IMR-90 (cell line): Measurements from ENCODE around the gene PPWD1. TPM values are rescaled to one million over a fixed set of nuclear protein-coding genes. Genes with fewer than 3 reads are reported as not detected.

Experiments used
- ATAC-seq: fragments of 200-7000 bp; cut with Tn5 transposase; 2 replicates; pipeline ENCODE4 v1.9.1; 2020; ENCODE audit warnings: low read depth, mild to moderate bottlenecking, moderate library complexity
- Bru-seq: library from RNA; stranded (reverse); fragments of 400-500 nt; gene quantifications from one replicate; lab custom pipeline; 2021; lab: Mats Ljungman, UMichigan
- BruChase-seq, 2 experiments: library from RNA; stranded (reverse); fragments of 400-500 nt; gene quantifications; one replicate each; lab custom pipeline; 2021; lab: Mats Ljungman, UMichigan
- BruUV-seq: library from RNA; stranded (reverse); fragments of 400-500 nt; replicated peaks from 2 replicates; lab custom pipeline; 2021; lab: Mats Ljungman, UMichigan
- CTCF ChIA-PET: fragments of 300-600 bp; formaldehyde crosslinking; extraction: SDS; loops from one replicate; lab custom pipeline; 2021; ENCODE audit warnings: antibody characterized with exemption; lab: Yijun Ruan, JAX
- POLR2A ChIA-PET: fragments of 300-600 bp; sonication (Branson Sonifier 250); formaldehyde crosslinking; loops from one replicate; lab custom pipeline; 2022; ENCODE audit warnings: antibody characterized with exemption; ENCODE audit not compliant: unreplicated experiment; lab: Charles Lee
- DNase-seq: peaks from one replicate; pipeline ENCODE4 v3.0.0; 2013
- H2AFZ ChIP-seq: replicated peaks from 2 replicates; pipeline ENCODE3; 2013; ENCODE audit warnings: low read length, mild to moderate bottlenecking; ENCODE audit not compliant: poor library complexity
- H2AK5ac ChIP-seq: 2 replicates; pipeline ENCODE4 v1.6.1; 2013; ENCODE audit warnings: low read depth, low read length, inconsistent platforms
- H2AK9ac ChIP-seq: replicated peaks from 2 replicates; pipeline ENCODE3; 2013; ENCODE audit warnings: mild to moderate bottlenecking, low read depth, low read length, moderate library complexity; ENCODE audit not compliant: poor library complexity
- H2BK120ac ChIP-seq: 2 replicates; pipeline ENCODE4 v1.6.1; 2013; ENCODE audit warnings: low read depth, low read length, inconsistent platforms
- H2BK15ac ChIP-seq: 3 replicates; pipeline ENCODE4 v1.6.1; 2013; ENCODE audit warnings: low read depth, low read length, inconsistent platforms
- H2BK20ac ChIP-seq: 2 replicates; pipeline ENCODE4 v1.6.1; 2013; ENCODE audit warnings: low read depth, mild to moderate bottlenecking, inconsistent platforms, low read length, moderate library complexity
- H2BK5ac ChIP-seq: 2 replicates; pipeline ENCODE4 v1.6.1; 2013; ENCODE audit warnings: mild to moderate bottlenecking, low read depth, low read length, inconsistent platforms; ENCODE audit not compliant: poor library complexity, severe bottlenecking
- H3K14ac ChIP-seq: replicated peaks from 2 replicates; pipeline ENCODE4 v1.6.1; 2013; ENCODE audit warnings: low read depth, low read length, inconsistent platforms
- H3K18ac ChIP-seq: 2 replicates; pipeline ENCODE4 v1.6.1; 2013; ENCODE audit warnings: low read depth, low read length, control low read depth
- H3K23ac ChIP-seq: 2 replicates; pipeline ENCODE4 v1.6.1; 2013; ENCODE audit warnings: low read depth, low read length, inconsistent platforms
- H3K27ac ChIP-seq: 2 replicates; pipeline ENCODE4 v1.5.1; 2013; ENCODE audit warnings: mild to moderate bottlenecking, control low read depth, low read length; ENCODE audit not compliant: insufficient read depth
- H3K27me3 ChIP-seq: 2 replicates; pipeline ENCODE4 v1.6.1; 2013; ENCODE audit warnings: low read length; ENCODE audit not compliant: control insufficient read depth, insufficient read depth
- H3K36me3 ChIP-seq: 2 replicates; pipeline ENCODE4 v1.6.1; 2013; ENCODE audit warnings: low read length, mixed read lengths; ENCODE audit not compliant: control insufficient read depth, insufficient read depth
- H3K4ac ChIP-seq: 2 replicates; pipeline ENCODE4 v1.6.1; 2013; ENCODE audit warnings: low read depth, low read length, inconsistent platforms
- H3K4me1 ChIP-seq: 2 replicates; pipeline ENCODE4 v1.6.1; 2013; ENCODE audit warnings: low read length, mixed read lengths; ENCODE audit not compliant: control insufficient read depth, insufficient read depth
- H3K4me2 ChIP-seq: 2 replicates; pipeline ENCODE4 v1.6.1; 2013; ENCODE audit warnings: low read depth, mild to moderate bottlenecking, control low read depth, low read length, moderate library complexity
- H3K4me3 ChIP-seq: 2 replicates; pipeline ENCODE4 v1.5.1; 2013; ENCODE audit warnings: low read depth, mild to moderate bottlenecking, control low read depth, low read length, moderate library complexity; ENCODE audit not compliant: insufficient read depth
- H3K56ac ChIP-seq: 2 replicates; pipeline ENCODE4 v1.6.1; 2013; ENCODE audit warnings: low read length, inconsistent platforms; ENCODE audit not compliant: insufficient read depth; ENCODE audit errors: extremely low read depth
- H3K79me1 ChIP-seq, 2 experiments: 2 replicates each; pipeline ENCODE4 v1.6.1; 2013; ENCODE audit warnings: low read length in 2 of 2, inconsistent platforms in 1 of 2, low read depth in 1 of 2
- H3K9ac ChIP-seq: 2 replicates; pipeline ENCODE4 v1.6.1; 2013; ENCODE audit warnings: low read depth, low read length, control low read depth
- H3K9me1 ChIP-seq: 2 replicates; pipeline ENCODE4 v1.6.1; 2013; ENCODE audit warnings: low read length, inconsistent platforms; ENCODE audit not compliant: insufficient read depth
- H3K9me3 ChIP-seq: 2 replicates; pipeline ENCODE4 v1.6.1; 2013; ENCODE audit warnings: low read length; ENCODE audit not compliant: control insufficient read depth, insufficient read depth
- H4K20me1 ChIP-seq: 2 replicates; pipeline ENCODE4 v1.6.1; 2013; ENCODE audit warnings: low read length, inconsistent platforms; ENCODE audit not compliant: insufficient read depth
- H4K5ac ChIP-seq: 2 replicates; pipeline ENCODE4 v1.6.1; 2013; ENCODE audit warnings: mild to moderate bottlenecking, low read depth, low read length, control low read depth
- H4K8ac ChIP-seq, 2 experiments: 2 replicates each; pipeline ENCODE4 v1.6.1; 2013; ENCODE audit warnings: low read depth in 2 of 2, low read length in 2 of 2, control low read depth in 1 of 2, inconsistent platforms in 1 of 2
- H4K91ac ChIP-seq: 2 replicates; pipeline ENCODE4 v1.6.1; 2013; ENCODE audit warnings: low read depth, low read length, inconsistent platforms; ENCODE audit not compliant: insufficient read depth
- FOS ChIP-seq: fragments of 150-350 bp; IDR thresholded peaks from 2 replicates; pipeline ENCODE4 v1.6.1; 2016; ENCODE audit warnings: low read depth, low read length
- MXI1 ChIP-seq: IDR thresholded peaks from 2 replicates; pipeline ENCODE4 v1.6.1; 2012; ENCODE audit warnings: low read depth, mild to moderate bottlenecking, low read length, moderate library complexity, borderline replicate concordance
- POLR2A ChIP-seq: IDR thresholded peaks from 2 replicates; pipeline ENCODE4 v1.6.1; 2012; ENCODE audit warnings: mild to moderate bottlenecking, low read depth, low read length
- RCOR1 ChIP-seq: IDR thresholded peaks from 2 replicates; pipeline ENCODE4 v1.6.1; 2012; ENCODE audit warnings: mild to moderate bottlenecking, low read length, improper control_type of control experiment; ENCODE audit not compliant: insufficient replicate concordance
- WGBS, 2 experiments: methylation state at CpG; one replicate each; pipeline versions ENCODE4 v1.1.5 to v1.1.7; 2013; ENCODE audit warnings: missing lambda C conversion rate in 2 of 2; ENCODE audit not compliant: insufficient read length in 1 of 2; ENCODE audit errors: extremely low coverage in 2 of 2; 5-methylcytosine and 5-hydroxymethylcytosine counted together
- dilution Hi-C: fragments of 300-500 bp; cut with HindIII; formaldehyde crosslinking; loops from one replicate; pipeline ENCODE4 v1.14.3; 2018; ENCODE audit warnings: low sequenced_read_pairs; ENCODE audit not compliant: unreplicated experiment
- in situ Hi-C: fragments of 300-500 bp; cut with MboI; formaldehyde crosslinking; loops from 3 replicates; pipeline ENCODE4 v1.14.3; 2019; ENCODE audit warnings: low sequenced_read_pairs, inconsistent platforms, mixed read lengths
- intact Hi-C: fragments of 100-400 bp; cut with micrococcal nuclease; formaldehyde crosslinking; loops from 2 replicates; pipeline ENCODE4 v1.10.0; 2022
- long read RNA-seq: library from polyadenylated mRNA; unstranded; transcript quantifications from one replicate; pipeline ENCODE4 v2.0.0, GENCODE V29; 2021; ENCODE audit not compliant: unreplicated experiment
- polyA plus RNA-seq, 3 experiments: library from polyadenylated mRNA; depleted of rRNA; stranded (reverse); fragments of >200 nt; gene quantifications; 2 replicates each; pipeline ENCODE4 v1.2.3, GENCODE V29; 2012; ENCODE audit warnings: low replicate concordance in 1 of 3
- total RNA-seq: library from RNA; depleted of rRNA; stranded (reverse); fragments of >200 nt; gene quantifications from 2 replicates; pipeline ENCODE4 v1.2.3, GENCODE V29; 2012; rRNA removed
- TF ChIP-seq, protein P1 (sequence below): fragments of 150-350 bp; IDR thresholded peaks from 2 replicates; pipeline ENCODE4 v1.6.1; 2017; ENCODE audit warnings: mild to moderate bottlenecking, antibody characterized with exemption, low read length, low read depth

PPWD1 gene
- total RNA-seq (17.9 and 30.8 TPM in 2 replicates), polyA plus RNA-seq (2012; rRNA removed) (8.4 and 12.5 TPM in 2 replicates), Bru-seq, nascent RNA (percentile 79 among the genes with signal in this experiment), BruChase-seq, experiment 1, labeled RNA remaining after a 6-hour chase (percentile 81 among the genes with signal in this experiment), BruChase-seq, experiment 2, labeled RNA remaining after a 2-hour chase (percentile 90 among the genes with signal in this experiment)
- polyA plus RNA-seq (2012; cell fraction: cytosol; rRNA removed) = 0.41 and 1.5 TPM in 2 replicates
- 2.2 and 36.8 TPM in 2 replicates for polyA plus RNA-seq (2012; cell fraction: nucleus; rRNA removed; ENCODE audit: low replicate concordance)
- long read RNA-seq, transcript PPWD1-201 (11 exons, 2,166 nt) = major isoform, 26 of 37 reads
- long read RNA-seq, partial matches to known transcripts = 3 of 37 reads
- long read RNA-seq, other reads (novel, unspliced or antisense) = 7 of 37 reads

- dilution Hi-C loops = no loop called here
- Histone ChIP-seq H2BK15ac (peak within 1 kb of the TSS; percentile 13; the same call in 2 of the 3 replicates), H3K18ac (no peak within 1 kb of the TSS; the same call in 1 of the 2 replicates), H2AK5ac (peak within 1 kb of the TSS; percentile 53), H3K4ac (peak within 1 kb of the TSS; percentile 94), H2AFZ (peak within 1 kb of the TSS; percentile 97), H4K8ac (peak within 1 kb of the TSS; percentile 77 to 99), H2BK5ac (peak within 1 kb of the TSS; percentile 69), H3K27ac (peak within 1 kb of the TSS; percentile 81), H3K79me1 (peaks cover 15 to 33% of the 10 kb centered on the region in 2 experiments), H4K5ac (peak within 1 kb of the TSS; percentile 88), H3K56ac (peak within 1 kb of the TSS; percentile 82), H3K23ac (peak within 1 kb of the TSS; percentile 99), H2AK9ac (peak within 1 kb of the TSS; percentile 87), H2BK120ac (peak within 1 kb of the TSS; percentile 79), H3K14ac (peak within 1 kb of the TSS; percentile 98), H3K9ac (peak within 1 kb of the TSS; percentile 83), H3K4me3 (peak within 1 kb of the TSS; percentile 71), H2BK20ac (no peak within 1 kb of the TSS; the same call in 1 of the 2 replicates), H3K9me1 (no peaks in the 10 kb centered on the region), H4K20me1 (no peaks in the 10 kb centered on the region), H3K36me3 (no peaks in the 10 kb centered on the region; the same call in 1 of the 2 replicates), H3K9me3 (no peaks in the 10 kb centered on the region), H4K91ac (peak within 1 kb of the TSS; percentile 89), H3K27me3 (no peaks in the 10 kb centered on the region), H3K4me2 (peak within 1 kb of the TSS; percentile 89), H3K4me1 (no peaks in the 10 kb centered on the region; the same call in 1 of the 2 replicates)
- TSS peak; percentile 64 for BruUV-seq
- ChIA-PET POLR2A (interaction anchor here (0.6 kb wide), 1 partner anchor 61 kb away, joined by 3 read pairs; no protein-coding TSS in a partner anchor), CTCF (no interaction called here)
- WGBS, 2 experiments = 1% methylated on average over 23 of the region's 54 CpGs; no CpG with 5 or more reads in 1 of the 2 experiments
- TF ChIP-seq, protein P1, sequence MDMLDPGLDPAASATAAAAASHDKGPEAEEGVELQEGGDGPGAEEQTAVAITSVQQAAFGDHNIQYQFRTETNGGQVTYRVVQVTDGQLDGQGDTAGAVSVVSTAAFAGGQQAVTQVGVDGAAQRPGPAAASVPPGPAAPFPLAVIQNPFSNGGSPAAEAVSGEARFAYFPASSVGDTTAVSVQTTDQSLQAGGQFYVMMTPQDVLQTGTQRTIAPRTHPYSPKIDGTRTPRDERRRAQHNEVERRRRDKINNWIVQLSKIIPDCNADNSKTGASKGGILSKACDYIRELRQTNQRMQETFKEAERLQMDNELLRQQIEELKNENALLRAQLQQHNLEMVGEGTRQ = no peak
- TF ChIP-seq FOS = peak; percentile 63; the same call in 1 of the 2 replicates
- peak; percentile 60; the same call in 1 of the 2 replicates for TF ChIP-seq MXI1
- TF ChIP-seq RCOR1 = no peak
- TF ChIP-seq POLR2A = peak; percentile 81
- ATAC-seq = peak; percentile 100
- intact Hi-C loops = loop anchor here (10.0 kb wide), 1 partner anchor 928 kb away; no protein-coding TSS in a partner anchor
- DNase-seq = peak; percentile 94
- in situ Hi-C loops = no loop called here
Measured at GRCh38 chr5:65562731-65563701, at the start of gene PPWD1, which contains the start of gene CENPK. Gene PPWD1, plus strand, starts transcription at chr5:65563296. Its CDS starts 15 bp downstream, at chr5:65563311. Gene CENPK, minus strand, starts transcription at chr5:65563168. Its CDS starts 8,261 bp downstream, at chr5:65554907.
